ENCODE results near the gene TAS2R5. TPM values are rescaled to one million over a fixed set of nuclear protein-coding genes. Genes with fewer than 3 reads are reported as not detected.

The TAS2R5 gene
- total RNA-seq, 1 donor from 2014 or later, result 1.5 TPM

GRCh38 chr7:141839256-141839655, 49.2 kb downstream of the TAS2R5 start:
- intact Hi-C loops (cut with micrococcal nuclease), result no loop called here
- Mint-ChIP-seq H3K36me3 (ENCODE audit: low read depth) (no peaks in the 10 kb centered on the region), H3K4me3 (no peak overlapping the region), H3K4me1 (no peaks in the 10 kb centered on the region), H3K9me3 (no peaks in the 10 kb centered on the region), H3K27me3 (peaks cover 4% of the 10 kb centered on the region), H3K27ac (no peak overlapping the region)
- no peak for TF ChIP-seq CTCF (IDR thresholded peaks at IDR 0.05)
- DNase-seq, result no peak
- no peak for ATAC-seq (ENCODE audit: low read depth)
- ChIA-PET CTCF (no interaction called here), POLR2A (no interaction called here)

GRCh38 chr7:141840708-141841107, 50.7 kb downstream of the TAS2R5 start:
- POLR2A ChIA-PET, result no interaction called here
- intact Hi-C loops (cut with micrococcal nuclease), result no loop called here
- Mint-ChIP-seq H3K36me3 (ENCODE audit: low read depth) (no peaks in the 10 kb centered on the region), H3K9me3 (no peaks in the 10 kb centered on the region), H3K27me3 (peaks cover 4% of the 10 kb centered on the region), H3K27ac (no peak overlapping the region), H3K4me1 (no peaks in the 10 kb centered on the region), H3K4me3 (no peak overlapping the region)
- DNase-seq (no peak), ATAC-seq (ENCODE audit: low read depth) (no peak)
- CTCF ChIA-PET, result no interaction called here
- TF ChIP-seq CTCF (IDR thresholded peaks at IDR 0.05), result no peak

Other genes starting within 250 kb of the TAS2R5 start
- 35.1 and 39.3 TPM in 2 replicates for gene AGK, start 238.8 kb upstream of the TAS2R5 start, total RNA-seq
- 49.1 and 58.1 TPM in 2 replicates for gene DENND11, start 88.1 kb upstream of the TAS2R5 start, total RNA-seq
- gene WEE2, start 81.9 kb upstream of the TAS2R5 start, total RNA-seq, result not detected in 2 replicates
- 122 and 146 TPM in 2 replicates for gene SSBP1, start 51.9 kb upstream of the TAS2R5 start, total RNA-seq
- 2.8 and 3.3 TPM in 2 replicates for gene TAS2R3, start 26.1 kb upstream of the TAS2R5 start, total RNA-seq
- 1.3 and 1.9 TPM in 2 replicates for gene TAS2R4, start 13.5 kb upstream of the TAS2R5 start, total RNA-seq
- gene PRSS37, start 51.3 kb downstream of the TAS2R5 start, total RNA-seq, result not detected in 2 replicates
- gene OR9A4, start 126.2 kb downstream of the TAS2R5 start, total RNA-seq, result not detected in 2 replicates
- gene CLEC5A, start 156.8 kb downstream of the TAS2R5 start, total RNA-seq, result 0.20 and 0.35 TPM in 2 replicates
- not detected in 2 replicates for gene TAS2R38, start 183.6 kb downstream of the TAS2R5 start, total RNA-seq
- gene MGAM, start 205.7 kb downstream of the TAS2R5 start, total RNA-seq, result 0.04 and 0.15 TPM in 2 replicates

Measured in activated B cell treated with CpG ODN at 0.5 μM for 24 hours (primary cell).